Activated T-cell treated with anti-CD3 and anti-CD28 coated beads for 1 hour (primary cell): ENCODE data around the gene PXK.
A peak's percentile ranks its signal among the peaks of the same experiment; 100 is the strongest.
"Not testable (repeated sequence)": the region's sequence is repeated elsewhere in the genome, so short reads cannot be mapped to it uniquely, and the experiment has no call there.

ENCODE experiments used
- DNase-seq: peaks from one replicate; pipeline ENCODE4 v3.0.0-alpha.2; 2020; ENCODE audit warnings: low read depth

Gene PXK

DNA sequence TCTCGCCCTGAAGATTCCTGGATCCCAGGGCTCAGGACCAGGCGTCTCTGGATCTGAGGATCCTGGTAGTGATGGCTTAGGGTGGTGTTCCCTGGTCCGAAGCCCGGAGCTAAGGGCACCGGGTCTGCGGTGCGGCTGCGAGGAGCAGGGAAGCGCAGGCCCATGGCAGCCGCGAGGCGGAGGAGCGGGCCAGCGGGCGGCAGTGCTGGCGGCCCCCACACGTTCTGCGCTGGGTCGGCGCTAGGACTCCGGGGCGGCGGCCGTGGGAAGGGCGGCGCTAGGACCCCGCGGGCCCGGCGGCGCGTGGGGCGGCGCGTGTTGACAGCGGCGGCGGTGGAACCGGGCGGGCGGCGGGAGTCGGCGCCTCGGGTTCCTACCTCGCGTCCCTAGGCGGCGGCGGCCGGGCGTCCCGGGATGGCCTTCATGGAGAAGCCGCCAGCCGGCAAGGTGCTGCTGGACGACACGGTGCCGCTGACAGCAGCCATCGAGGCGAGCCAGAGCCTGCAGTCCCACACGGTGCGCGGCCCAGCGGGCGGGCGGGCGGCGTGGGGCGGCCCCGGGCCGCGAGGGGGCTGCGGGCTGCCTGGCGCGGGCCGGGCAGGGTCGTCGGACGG is at the start of gene PXK:
PXK (plus strand) TSS at position 318 of the 614 bp plus-strand sequence; CDS start at position 415, 97 bp downstream.
- DNase-seq, result peak; percentile 67

DNA sequence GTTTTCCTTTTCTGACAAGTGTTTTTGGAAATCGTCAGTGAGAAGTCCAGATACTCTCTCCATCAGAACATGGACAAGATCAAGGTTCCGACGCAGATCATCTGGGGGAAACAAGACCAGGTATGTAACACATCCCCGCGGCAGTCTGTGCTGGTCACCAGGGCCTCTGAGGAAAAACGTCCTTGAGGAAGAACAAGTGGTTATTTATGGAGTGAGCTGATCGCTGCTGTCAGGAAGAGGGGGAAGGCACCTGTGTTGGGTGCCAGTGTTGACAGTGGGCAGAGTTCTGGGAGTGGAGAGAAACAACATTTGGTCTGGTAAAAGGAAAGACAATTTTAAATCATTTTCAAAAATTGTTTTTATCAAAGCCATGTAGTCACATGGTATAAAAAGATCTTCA is 47.4 kb upstream of the PXK start:
- DNase-seq, result no peak

DNA sequence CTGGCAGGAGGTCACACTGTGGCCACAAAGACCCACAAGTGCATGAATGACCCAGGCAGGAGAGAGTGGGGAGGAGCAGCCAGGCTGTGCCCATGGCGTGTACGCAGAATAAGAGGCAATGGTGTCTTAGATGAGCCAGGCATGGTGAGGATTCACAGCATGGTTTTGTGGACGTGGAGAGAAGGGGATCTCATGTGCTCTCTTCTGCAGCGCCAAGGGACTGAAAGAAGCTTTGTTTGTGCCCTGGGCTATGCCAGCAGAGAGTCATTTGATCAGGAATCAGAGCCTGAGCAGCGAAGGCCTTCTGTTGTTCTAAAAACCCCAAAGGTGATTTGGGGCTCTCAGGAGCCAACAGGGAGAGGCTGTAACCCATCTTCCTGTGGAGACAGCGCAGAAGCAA is 45.3 kb upstream of the PXK start:
- no peak for DNase-seq

DNA sequence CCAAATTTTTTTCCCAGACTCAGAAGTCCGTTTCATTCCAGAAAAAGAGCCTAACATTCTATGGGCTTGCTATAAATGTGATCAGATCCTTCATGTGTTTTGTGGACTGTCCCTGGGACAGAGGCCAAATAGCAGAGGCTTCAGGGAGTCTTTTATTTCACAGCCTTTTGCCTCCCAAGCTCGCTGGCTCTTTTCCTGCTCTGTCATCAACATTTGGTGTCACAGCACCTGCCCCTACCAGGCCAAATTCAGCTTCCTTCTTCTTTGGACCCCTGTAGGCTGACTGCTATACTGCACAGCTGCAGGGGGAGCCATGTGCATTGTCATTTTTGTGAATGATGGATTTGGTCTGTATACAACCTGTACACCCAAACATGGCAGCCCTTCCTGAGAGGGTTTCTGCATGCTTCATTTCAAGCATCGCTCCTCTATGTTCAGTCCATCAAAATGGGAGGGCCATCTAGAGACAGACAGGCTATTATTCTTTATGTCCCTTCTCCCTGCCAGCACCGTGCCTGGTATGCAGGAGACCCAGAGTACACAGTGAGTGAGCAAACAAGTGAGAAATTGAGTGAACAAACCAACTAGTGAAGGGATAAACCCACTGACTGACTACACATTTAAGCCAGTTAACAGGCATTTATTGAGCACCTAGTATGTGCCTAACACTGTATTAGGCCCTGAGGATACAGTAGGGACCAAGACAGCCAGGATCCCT is 44.5 kb upstream of the PXK start:
- no peak for DNase-seq

DNA sequence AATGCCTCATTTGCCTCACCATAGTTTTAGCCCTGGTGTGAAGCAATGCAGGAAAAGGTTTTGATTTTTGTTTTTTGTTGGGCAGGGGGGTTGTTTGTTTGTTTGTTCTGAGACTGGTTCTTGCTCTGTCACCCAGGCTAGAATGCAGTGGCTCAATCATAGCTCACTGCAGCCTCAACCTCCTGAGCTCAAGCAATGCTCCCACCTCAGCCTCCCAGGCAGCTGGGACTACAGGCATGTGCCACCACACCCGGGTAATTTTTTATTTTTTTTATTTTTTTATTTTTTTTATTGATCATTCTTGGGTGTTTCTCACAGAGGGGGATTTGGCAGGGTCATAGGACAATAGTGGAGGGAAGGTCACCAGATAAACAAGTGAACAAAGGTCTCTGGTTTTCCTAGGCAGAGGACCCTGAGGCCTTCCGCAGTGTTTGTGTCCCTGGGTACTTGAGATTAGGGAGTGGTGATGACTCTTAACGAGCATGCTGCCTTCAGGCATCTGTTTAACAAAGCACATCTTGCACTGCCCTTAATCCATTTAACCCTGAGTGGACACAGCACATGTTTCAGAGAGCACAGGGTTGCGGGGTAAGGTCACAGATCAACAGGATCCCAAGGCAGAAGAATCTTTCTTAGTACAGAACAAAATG is 43.6 kb upstream of the PXK start:
- not testable (repeated sequence) for DNase-seq

DNA sequence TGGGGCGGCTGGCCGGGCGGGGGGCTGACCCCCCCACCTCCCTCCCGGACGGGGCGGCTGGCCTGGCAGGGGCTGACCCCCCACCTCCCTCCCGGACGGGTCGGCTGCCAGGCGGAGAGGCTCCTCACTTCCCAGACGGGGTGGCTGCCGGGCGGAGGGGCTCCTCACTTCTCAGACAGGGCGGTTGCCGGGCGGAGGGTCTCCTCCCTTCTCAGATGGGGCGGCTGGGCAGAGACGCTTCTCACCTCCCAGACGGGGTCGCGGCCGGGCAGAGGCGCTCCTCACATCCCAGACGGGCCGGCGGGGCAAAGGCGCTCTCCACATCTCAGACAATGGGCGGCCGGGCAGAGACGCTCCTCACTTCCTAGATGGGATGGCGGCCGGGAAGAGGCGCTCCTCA is 42.2 kb upstream of the PXK start:
- not testable (repeated sequence) for DNase-seq

DNA sequence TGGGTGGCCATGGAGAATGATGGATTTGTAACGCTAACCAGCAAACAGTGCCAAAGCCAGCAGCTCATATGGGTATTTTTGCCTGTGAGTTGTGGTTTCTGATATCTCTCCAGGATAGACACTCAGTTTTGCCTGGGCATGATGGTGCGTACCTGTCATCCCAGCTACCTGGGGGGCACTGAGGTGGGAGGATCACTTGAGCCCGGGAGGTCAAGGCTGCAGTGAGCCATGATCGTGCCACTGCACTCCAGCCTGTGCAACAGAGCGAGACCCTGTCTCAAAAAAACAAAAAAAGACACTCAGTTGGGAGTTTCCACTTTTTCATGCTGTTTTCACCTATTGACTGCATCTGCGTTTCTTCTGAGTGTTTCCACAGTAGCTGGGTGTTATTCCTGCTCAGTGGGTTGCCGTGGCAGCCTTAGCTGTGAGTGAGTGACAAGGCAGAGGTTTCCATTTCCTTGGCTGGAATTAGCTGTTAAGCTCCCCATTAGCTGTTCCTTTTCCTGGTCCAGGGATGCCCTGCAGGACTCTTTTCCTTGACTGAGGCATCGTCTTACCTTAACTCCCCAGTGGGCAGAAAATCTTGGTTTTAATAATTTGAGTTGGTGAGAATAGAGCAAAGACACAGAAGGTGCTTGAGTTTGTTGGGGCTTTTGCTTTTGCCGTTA is 40.9 kb upstream of the PXK start:
- DNase-seq, result no peak

DNA sequence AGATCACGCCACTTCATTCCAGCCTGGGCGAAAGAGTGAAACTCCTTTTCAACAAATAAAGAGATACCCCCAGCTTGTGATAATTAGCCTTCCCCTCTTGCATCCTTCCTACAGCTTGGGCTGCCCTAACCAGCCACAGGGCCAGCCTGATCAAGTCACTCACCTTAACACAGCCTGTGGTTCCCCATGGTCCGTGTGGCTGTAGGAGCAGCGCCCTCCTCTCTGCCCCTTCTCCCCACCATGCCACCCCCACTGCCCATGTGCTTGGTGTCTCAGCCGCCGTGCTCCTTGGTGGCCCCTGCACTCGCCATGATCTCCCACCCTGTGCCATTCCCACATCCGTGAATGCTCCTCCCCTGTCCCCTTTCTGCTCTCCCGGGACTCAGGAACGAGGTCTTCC is 39.8 kb upstream of the PXK start:
- DNase-seq, result no peak

DNA sequence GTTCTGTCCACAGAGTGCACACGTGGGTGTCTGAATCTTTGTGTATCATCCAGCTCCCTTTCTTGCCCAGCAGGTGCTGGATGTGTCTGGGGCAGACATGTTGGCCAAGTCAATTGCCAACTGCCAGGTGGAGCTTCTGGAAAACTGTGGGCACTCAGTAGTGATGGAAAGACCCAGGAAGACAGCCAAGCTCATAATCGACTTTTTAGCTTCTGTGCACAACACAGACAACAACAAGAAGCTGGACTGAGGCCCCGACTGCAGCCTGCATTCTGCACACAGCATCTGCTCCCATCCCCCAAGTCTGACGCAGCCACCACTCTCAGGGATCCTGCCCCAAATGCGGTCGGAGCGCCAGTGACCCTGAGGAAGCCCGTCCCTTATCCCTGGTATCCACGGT is 39.2 kb upstream of the PXK start:
- DNase-seq, result no peak

DNA sequence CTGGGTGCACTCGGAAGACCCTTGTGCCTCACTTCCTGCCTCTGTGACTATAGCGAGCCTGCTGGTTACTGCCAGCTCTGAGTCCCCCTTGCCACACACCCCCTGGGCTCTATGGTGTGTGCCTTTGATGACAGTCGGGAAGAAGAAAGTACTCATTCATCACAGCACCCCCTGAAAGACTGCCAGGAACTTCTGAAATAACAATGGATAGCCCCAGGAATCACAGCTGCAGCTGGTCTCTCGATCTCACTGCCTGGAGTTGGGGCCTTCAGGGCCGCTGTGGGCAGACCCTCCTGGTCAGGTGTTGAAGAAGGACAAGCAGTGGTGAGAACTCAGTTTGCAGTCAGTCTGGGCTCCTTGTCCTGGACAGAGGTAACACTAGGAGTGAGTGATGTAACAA is 36.4 kb upstream of the PXK start:
- DNase-seq, result no peak

DNA sequence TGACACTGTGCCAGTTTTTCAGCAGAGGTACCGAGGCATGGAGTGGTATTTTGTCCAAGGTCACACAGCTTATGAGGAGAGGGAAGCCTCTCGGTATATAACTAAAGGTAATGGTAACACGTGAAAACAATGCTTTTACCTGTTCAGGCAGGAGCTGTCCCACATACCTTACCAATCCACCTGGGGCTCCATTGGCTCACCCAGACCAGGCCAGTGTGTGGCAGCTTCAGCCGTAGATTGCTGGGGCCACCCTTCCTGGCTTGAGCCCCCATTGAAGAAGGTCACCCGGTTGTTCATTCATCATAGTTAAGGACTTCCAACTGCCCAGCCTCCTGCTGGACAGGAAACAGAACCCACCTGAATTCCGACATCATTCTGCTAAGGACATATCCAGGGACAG is 35.8 kb upstream of the PXK start:
- DNase-seq, result no peak

DNA sequence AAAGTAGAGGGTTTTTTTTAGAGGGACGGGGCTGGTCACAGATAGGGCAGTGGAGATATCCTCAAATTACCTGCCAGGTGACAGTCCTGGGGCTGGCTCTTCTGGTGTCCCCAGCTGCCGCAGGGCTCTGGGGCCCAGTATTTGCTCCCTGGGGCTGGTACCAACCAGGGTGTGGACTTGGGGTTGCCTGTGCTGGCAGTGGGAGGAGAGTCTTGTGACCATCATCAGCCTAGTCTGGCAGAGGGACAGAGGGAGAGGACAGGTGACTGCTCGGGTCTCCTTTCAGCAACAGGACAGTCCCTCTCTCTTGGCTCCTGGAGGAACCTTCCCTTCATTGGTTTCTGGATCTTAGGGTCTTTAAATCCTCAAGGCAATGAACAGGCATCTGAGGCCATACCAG is 34.5 kb upstream of the PXK start:
- DNase-seq, result no peak

DNA sequence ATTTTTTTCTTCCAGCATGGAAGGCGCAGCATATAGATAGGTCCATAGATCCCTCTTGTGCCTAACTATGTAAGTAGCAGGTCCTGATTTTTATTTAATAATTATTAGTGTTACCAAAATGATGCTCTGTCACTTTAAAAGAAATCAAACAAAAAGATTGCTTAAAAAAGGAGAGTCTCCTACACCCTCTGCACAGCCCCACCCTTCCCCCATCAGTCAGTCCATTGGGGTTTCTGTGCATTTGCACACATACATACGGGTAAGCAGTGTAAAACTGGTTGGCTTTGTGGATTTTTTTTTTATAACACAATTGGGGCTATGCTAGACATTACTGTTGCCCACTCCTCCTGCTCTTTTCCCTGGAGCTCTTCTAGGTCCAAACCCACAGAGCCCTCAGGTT is 33.6 kb upstream of the PXK start:
- DNase-seq, result no peak

DNA sequence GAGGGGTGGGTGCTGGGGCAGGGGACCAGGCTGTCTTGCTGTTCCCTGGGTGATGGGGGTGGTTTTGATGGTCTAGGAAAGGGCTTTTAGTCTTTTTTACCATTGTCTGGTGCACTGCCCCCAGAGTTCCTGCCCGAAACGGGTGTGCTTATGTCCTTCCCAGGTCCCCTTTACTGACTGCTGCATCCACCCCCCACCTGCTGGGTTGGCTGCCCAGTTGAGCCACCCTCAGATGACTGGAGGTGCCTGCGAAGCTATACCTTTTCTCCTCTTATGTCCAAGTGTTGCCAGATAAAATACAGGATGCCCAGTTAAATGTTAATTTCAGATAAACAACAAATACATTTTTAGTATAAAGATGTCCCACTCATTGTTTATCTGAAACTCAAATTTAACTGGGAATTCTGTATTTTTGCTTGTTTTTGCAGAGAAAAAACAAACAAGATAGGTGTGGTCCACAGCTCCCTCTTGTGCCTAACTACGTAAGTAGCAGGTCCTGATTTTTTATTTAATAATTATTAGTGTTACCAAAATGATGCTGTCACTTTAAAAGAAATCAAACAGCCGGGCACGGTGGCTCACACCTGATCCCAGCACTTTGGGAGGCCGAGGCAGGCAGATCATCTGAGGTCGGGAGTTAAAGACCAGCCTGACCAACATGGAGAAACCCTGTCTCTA is 32.7 kb upstream of the PXK start:
- DNase-seq, result no peak

DNA sequence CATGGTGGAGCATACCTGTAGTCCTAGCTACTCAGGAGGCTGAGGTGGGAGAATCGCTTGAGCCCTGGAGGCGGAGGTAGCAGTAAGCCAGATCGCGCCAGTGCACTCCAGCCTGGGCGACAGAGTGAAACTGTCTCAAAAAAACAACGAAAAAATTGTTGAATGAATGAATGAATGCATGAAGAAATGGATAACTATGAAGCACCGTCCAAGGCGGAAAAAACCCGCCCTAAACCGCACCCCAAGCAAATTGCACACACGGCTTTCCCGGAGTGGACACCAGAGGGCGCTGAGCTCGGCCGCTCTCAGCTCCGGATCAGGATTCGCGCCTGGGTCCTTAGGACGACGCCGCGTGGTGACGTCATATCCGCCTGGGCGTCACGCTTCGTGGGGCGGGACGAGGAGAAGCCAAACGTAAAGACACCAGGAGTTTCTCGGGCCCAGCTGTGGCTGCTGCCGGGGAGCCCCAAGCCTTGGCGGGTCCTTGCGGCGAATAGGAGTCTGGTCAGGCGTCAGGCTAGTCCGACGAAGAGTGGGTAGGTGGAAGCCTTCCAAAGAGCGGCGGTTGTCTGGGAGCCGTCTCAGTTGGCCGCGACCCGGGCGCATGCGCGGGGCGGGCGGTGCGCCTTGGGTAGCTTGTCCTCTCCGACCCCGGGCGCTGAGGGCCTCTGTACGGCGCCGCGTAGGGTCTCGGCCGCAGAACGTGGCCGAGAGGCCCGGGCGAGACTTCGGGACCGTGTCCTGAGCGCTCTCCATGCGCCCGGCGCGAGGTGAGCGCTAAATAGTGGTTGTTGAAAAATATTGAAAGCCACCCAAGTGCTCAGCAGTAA is 26.6 kb upstream of the PXK start, which contains the start of the genes HTD2 and RPP14:
HTD2 (plus strand) TSS at position 639 of the 830 bp plus-strand sequence. CDS start 11,094 bp downstream, outside the sequence.
RPP14 (plus strand) TSS at position 364 of the 830 bp plus-strand sequence. CDS start 4,085 bp downstream, outside the sequence.
- peak; percentile 98 for DNase-seq

DNA sequence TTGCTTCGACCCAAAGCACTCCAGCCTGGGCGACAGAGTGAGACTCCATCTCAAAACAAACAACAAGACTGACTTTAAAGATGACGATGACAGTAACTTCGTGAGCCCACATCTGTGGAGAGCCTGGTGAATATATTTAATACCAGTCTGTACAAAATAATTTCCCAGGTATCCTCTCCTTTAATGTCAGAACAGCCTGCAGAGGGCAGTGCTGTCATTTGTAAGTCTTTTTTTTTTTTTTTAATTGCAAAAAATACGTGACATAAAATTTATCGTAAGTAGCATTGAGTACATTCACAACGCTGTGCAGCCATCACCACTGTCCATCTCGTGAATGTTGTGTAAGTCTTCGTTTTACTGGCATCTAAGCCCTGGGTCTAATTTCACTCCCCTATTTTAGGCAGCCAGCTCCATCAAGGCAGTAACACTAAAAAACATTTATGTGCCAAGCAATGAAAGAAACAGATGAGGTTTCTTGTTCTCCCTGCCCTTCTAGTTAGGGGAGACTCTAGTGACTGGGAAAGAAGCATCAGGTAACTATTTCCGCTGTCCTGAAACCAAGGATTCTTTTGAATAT is 25.0 kb upstream of the PXK start:
- DNase-seq, result no peak

DNA sequence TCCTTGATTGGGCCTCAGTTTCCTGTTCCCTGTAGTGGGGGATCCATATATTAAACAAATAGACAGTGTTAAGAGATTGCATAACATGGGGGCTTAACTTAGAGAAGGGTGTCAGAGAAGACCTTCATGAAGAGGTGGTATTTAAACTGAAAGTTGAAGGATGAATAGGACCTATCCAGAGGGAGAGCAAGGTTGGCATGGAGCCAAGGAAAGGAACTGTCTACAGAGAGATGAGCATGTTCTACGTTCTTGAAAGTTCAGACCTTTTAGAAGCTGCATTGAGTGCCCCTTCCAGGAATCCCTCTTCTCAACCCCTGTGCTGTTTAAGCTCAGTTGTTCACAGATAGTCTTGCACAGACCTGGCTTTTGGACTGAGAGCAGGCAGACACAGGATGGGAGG is 24.0 kb upstream of the PXK start:
- DNase-seq, result no peak

DNA sequence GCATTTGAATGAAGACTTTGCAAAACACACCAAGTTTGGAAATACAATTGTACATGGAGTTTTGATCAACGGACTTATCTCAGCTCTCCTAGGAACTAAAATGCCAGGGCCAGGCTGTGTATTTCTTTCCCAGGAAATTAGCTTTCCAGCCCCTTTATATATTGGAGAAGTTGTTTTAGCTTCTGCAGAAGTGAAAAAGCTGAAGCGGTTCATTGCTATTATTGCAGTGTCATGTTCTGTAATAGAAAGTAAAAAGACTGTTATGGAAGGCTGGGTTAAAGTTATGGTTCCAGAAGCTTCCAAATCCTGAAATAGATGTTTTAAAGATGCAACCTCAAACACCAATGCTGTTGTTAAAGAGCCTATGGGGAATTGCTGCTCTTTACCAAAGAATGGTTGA is 14.9 kb upstream of the PXK start:
- DNase-seq, result no peak

DNA sequence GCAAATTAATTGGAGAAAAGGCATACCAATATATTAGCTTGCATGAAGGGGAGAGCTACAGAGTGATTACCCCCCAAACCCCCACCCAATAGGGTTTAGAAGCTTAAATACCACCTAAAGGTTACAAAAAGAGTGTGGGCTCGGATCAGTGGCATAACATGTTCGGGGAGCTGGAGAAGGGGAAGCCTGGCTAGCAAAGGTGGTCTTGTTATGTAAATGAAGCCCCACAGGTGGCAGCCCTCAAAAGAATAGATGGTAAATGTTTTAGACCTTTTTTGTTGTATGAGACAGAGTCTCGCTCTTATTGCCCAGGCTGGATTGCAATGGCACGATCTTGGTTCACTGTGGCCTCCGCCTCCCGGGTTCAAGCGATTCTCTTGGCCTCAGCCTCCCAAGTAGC is 10.9 kb upstream of the PXK start:
- no peak for DNase-seq

DNA sequence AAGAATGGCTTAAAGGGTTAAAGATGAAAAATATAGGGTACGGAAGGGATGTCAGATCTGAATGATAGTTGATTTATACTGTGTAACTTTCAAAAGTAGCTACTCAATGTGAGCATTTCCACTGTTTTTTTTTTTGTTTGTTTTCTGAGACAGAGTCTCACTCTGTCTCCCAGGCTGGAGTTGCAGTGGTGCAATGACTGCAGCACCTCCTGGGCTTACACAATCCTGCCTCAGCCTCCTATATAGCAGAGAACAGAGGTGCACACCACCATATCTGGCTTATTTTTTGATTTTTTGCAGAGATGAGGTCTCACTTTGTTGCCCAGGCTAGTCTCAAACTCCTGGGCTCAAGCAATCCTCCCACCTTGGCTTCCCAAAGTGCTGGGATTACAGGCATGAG is 9.9 kb upstream of the PXK start:
- no peak for DNase-seq
